RWPE2 (cell line): ENCODE data around the gene NPLOC4.
"Not testable (repeated sequence)": the region's sequence is repeated elsewhere in the genome, so short reads cannot be mapped to it uniquely, and the experiment has no call there.

Experiments used
- ATAC-seq: fragments of 200-7000 bp; cut with Tn5 transposase; 3 replicates; pipeline ENCODE4 v1.9.1; 2021; ENCODE audit warnings: low read depth
- DNase-seq: peaks from one replicate; pipeline ENCODE4 v3.0.0-alpha.2; 2020; ENCODE audit warnings: low spot score
- H3K27ac ChIP-seq: fragments of 450-650 bp; 2 replicates; pipeline ENCODE4 v1.5.1; 2017; ENCODE audit warnings: mild to moderate bottlenecking; ENCODE audit not compliant: poor library complexity, severe bottlenecking
- H3K27me3 ChIP-seq: fragments of 250-450 bp; sonication (Bioruptor Pico); 2 replicates; pipeline ENCODE4 v1.5.1; 2021; ENCODE audit warnings: mild to moderate bottlenecking, moderate library complexity; ENCODE audit not compliant: insufficient read depth, poor library complexity, severe bottlenecking
- H3K36me3 ChIP-seq: fragments of 250-450 bp; sonication (Bioruptor Pico); 2 replicates; pipeline ENCODE4 v1.5.1; 2020; ENCODE audit warnings: low read depth, mild to moderate bottlenecking, moderate library complexity
- H3K4me1 ChIP-seq: fragments of 250-450 bp; sonication (Bioruptor Pico); 2 replicates; pipeline ENCODE4 v1.5.1; 2021; ENCODE audit warnings: mild to moderate bottlenecking, moderate library complexity; ENCODE audit not compliant: insufficient read depth, poor library complexity, severe bottlenecking
- H3K4me3 ChIP-seq: fragments of 250-450 bp; sonication (Bioruptor Pico); 2 replicates; pipeline ENCODE4 v1.5.1; 2021; ENCODE audit warnings: mild to moderate bottlenecking, moderate library complexity; ENCODE audit not compliant: severe bottlenecking
- H3K9me3 ChIP-seq: fragments of 250-450 bp; sonication (Bioruptor Pico); 2 replicates; pipeline ENCODE4 v1.5.1; 2021; ENCODE audit warnings: mild to moderate bottlenecking, moderate library complexity; ENCODE audit not compliant: severe bottlenecking
- CTCF ChIP-seq: fragments of 450-650 bp; IDR thresholded peaks from one replicate; pipeline ENCODE4 v1.5.1; 2017; ENCODE audit warnings: mild to moderate bottlenecking, moderate library complexity; ENCODE audit not compliant: poor library complexity, severe bottlenecking

The NPLOC4 gene

GRCh38 chr17:81680150-81680549 lies 43.2 kb upstream of the NPLOC4 start:
- Histone ChIP-seq H3K36me3 (peaks cover 5% of the 10 kb centered on the region), H3K4me1 (peaks cover 6% of the 10 kb centered on the region), H3K27ac (no peak overlapping the region), H3K9me3 (no peaks in the 10 kb centered on the region), H3K27me3 (no peaks in the 10 kb centered on the region), H3K4me3 (no peak overlapping the region)
- ATAC-seq (no peak), DNase-seq (no peak)
- no peak for TF ChIP-seq CTCF

- Histone ChIP-seq H3K9me3 (no peaks in the 10 kb centered on the region), H3K4me1 (no peaks in the 10 kb centered on the region), H3K27me3 (no peaks in the 10 kb centered on the region), H3K36me3 (peaks cover 27% of the 10 kb centered on the region), H3K4me3 (no peak overlapping the region), H3K27ac (no peak overlapping the region)
- no peak for TF ChIP-seq CTCF
- DNase-seq (no peak), ATAC-seq (0 out of 3 replicates have a peak, but pooled peaks have one; percentile 12)
Measured at GRCh38 chr17:81676906-81677305, 40.0 kb upstream of the NPLOC4 start.

- H3K4me3 ChIP-seq, DNase-seq, H3K4me1 ChIP-seq, H3K27ac ChIP-seq, H3K9me3 ChIP-seq, ATAC-seq, H3K27me3 ChIP-seq: not testable (repeated sequence)
- H3K36me3 ChIP-seq: peaks cover 40% of the 10 kb centered on the region
- peak; percentile 66 for TF ChIP-seq CTCF
Measured at GRCh38 chr17:81675515-81676221, 38.8 kb upstream of the NPLOC4 start.

- ATAC-seq (no peak), DNase-seq (no peak)
- H3K27me3 ChIP-seq: no peaks in the 10 kb centered on the region
- no peaks in the 10 kb centered on the region for H3K4me1 ChIP-seq
- H3K4me3 ChIP-seq: no peak overlapping the region
- H3K27ac ChIP-seq: no peak overlapping the region
- H3K36me3 ChIP-seq: peaks cover 59% of the 10 kb centered on the region
- H3K9me3 ChIP-seq: no peaks in the 10 kb centered on the region
- no peak for TF ChIP-seq CTCF
Measured at GRCh38 chr17:81673561-81674258, 36.8 kb upstream of the NPLOC4 start.

- Histone ChIP-seq H3K9me3 (no peaks in the 10 kb centered on the region), H3K4me3 (no peak overlapping the region), H3K27me3 (no peaks in the 10 kb centered on the region), H3K4me1 (peaks cover 3% of the 10 kb centered on the region), H3K27ac (no peak overlapping the region), H3K36me3 (peaks cover 66% of the 10 kb centered on the region)
- no peak for DNase-seq
- ATAC-seq: no peak
- TF ChIP-seq CTCF: no peak
Measured at GRCh38 chr17:81672954-81673353, 36.0 kb upstream of the NPLOC4 start.
